Chondrocyte (in vitro differentiated cells): ENCODE measurements around the gene ZNF212. TPM values are rescaled to one million over a fixed set of nuclear protein-coding genes. Genes with fewer than 3 reads are reported as not detected.

ENCODE experiments used
- DNase-seq: peaks from one replicate; pipeline ENCODE4 v3.0.0; 2021; ENCODE audit warnings: mixed read lengths, low spot score
- H3K27ac Mint-ChIP-seq: one replicate; pipeline ENCODE4 v1.8.0; 2021; ENCODE audit warnings: mild to moderate bottlenecking, moderate library complexity, mixed read lengths; ENCODE audit not compliant: unreplicated experiment
- H3K27me3 Mint-ChIP-seq: 2 replicates; pipeline ENCODE4 v1.8.0; 2021; ENCODE audit warnings: low read depth, mixed read lengths
- H3K36me3 Mint-ChIP-seq: 2 replicates; pipeline ENCODE4 v1.8.0; 2021; ENCODE audit warnings: low read depth, mixed read lengths
- H3K4me1 Mint-ChIP-seq: 2 replicates; pipeline ENCODE4 v1.8.0; 2021; ENCODE audit warnings: low read depth, mild to moderate bottlenecking, mixed read lengths
- H3K4me3 Mint-ChIP-seq: one replicate; pipeline ENCODE4 v1.8.0; 2021; ENCODE audit warnings: mild to moderate bottlenecking, moderate library complexity, mixed read lengths; ENCODE audit not compliant: unreplicated experiment
- H3K9me3 Mint-ChIP-seq: 2 replicates; pipeline ENCODE4 v1.8.0; 2021; ENCODE audit warnings: low read depth, mixed read lengths
- CTCF ChIP-seq: fragments of 200-600 bp; sonication (generic); IDR thresholded peaks from 2 replicates; pipeline ENCODE4 v1.5.0; 2021; ENCODE audit warnings: antibody characterized with exemption, mild to moderate bottlenecking, moderate library complexity
- total RNA-seq: library from RNA; stranded (reverse); gene quantifications from 3 replicates; pipeline ENCODE4 v1.2.1, GENCODE V29; 2021

The ZNF212 gene
- total RNA-seq, 1 donor from 2014 or later, result 7.9 TPM

GRCh38 chr7:149196151-149196704, 43.2 kb upstream of the ZNF212 start:
- no peaks in the 10 kb centered on the region for H3K9me3 Mint-ChIP-seq
- peak overlapping the region; percentile 78 for H3K4me3 Mint-ChIP-seq
- peaks cover 39% of the 10 kb centered on the region for H3K4me1 Mint-ChIP-seq
- DNase-seq, result no peak
- no peaks in the 10 kb centered on the region for H3K27me3 Mint-ChIP-seq
- no peak for TF ChIP-seq CTCF
- H3K27ac Mint-ChIP-seq, result peak overlapping the region; percentile 89
- H3K36me3 Mint-ChIP-seq, result peaks cover 21% of the 10 kb centered on the region

- no peaks in the 10 kb centered on the region for H3K9me3 Mint-ChIP-seq
- no peaks in the 10 kb centered on the region for H3K27me3 Mint-ChIP-seq
- TF ChIP-seq CTCF, result no peak
- H3K4me3 Mint-ChIP-seq, result peak overlapping the region; percentile 78
- DNase-seq, result no peak
- peak overlapping the region; percentile 89 for H3K27ac Mint-ChIP-seq
- peaks cover 39% of the 10 kb centered on the region for H3K4me1 Mint-ChIP-seq
- H3K36me3 Mint-ChIP-seq, result peaks cover 23% of the 10 kb centered on the region
Observed at GRCh38 chr7:149196705-149197171, 42.7 kb upstream of the ZNF212 start.

GRCh38 chr7:149197675-149198074, 41.8 kb upstream of the ZNF212 start:
- no peaks in the 10 kb centered on the region for H3K27me3 Mint-ChIP-seq
- no peaks in the 10 kb centered on the region for H3K9me3 Mint-ChIP-seq
- H3K36me3 Mint-ChIP-seq, result peaks cover 26% of the 10 kb centered on the region
- H3K4me1 Mint-ChIP-seq, result peaks cover 39% of the 10 kb centered on the region
- TF ChIP-seq CTCF, result no peak
- no peak overlapping the region for H3K27ac Mint-ChIP-seq
- H3K4me3 Mint-ChIP-seq, result no peak overlapping the region
- no peak for DNase-seq

- TF ChIP-seq CTCF, result no peak
- Mint-ChIP-seq H3K9me3 (no peaks in the 10 kb centered on the region), H3K36me3 (peaks cover 30% of the 10 kb centered on the region), H3K4me1 (peaks cover 39% of the 10 kb centered on the region), H3K27me3 (no peaks in the 10 kb centered on the region), H3K4me3 (no peak overlapping the region), H3K27ac (no peak overlapping the region)
- peak; percentile 59 for DNase-seq
Observed at GRCh38 chr7:149198161-149198816, 41.2 kb upstream of the ZNF212 start.

GRCh38 chr7:149199234-149199995, 40.0 kb upstream of the ZNF212 start:
- peak; percentile 30 for DNase-seq
- H3K9me3 Mint-ChIP-seq, result no peaks in the 10 kb centered on the region
- no peaks in the 10 kb centered on the region for H3K27me3 Mint-ChIP-seq
- peaks cover 39% of the 10 kb centered on the region for H3K36me3 Mint-ChIP-seq
- H3K4me1 Mint-ChIP-seq, result peaks cover 39% of the 10 kb centered on the region
- H3K4me3 Mint-ChIP-seq, result no peak overlapping the region
- no peak for TF ChIP-seq CTCF
- H3K27ac Mint-ChIP-seq, result peak overlapping the region; percentile 58
